ENCODE data around the gene NOL12. TPM values are rescaled to one million over a fixed set of nuclear protein-coding genes. Genes with fewer than 3 reads are reported as not detected.
"Not testable (repeated sequence)": the region's sequence is repeated elsewhere in the genome, so short reads cannot be mapped to it uniquely, and the experiment has no call there.

The NOL12 gene
- total RNA-seq, 3 donors from 2014 or later = 28.5 to 45.3 (median 42.6) TPM

- intact Hi-C loops (cut with DNase I, micrococcal nuclease) = loop anchor here in 1 of 2 donors (10.0 kb wide), 1 partner anchor 147 kb away; no protein-coding TSS in a partner anchor
- peaks cover under 1% of the 10 kb centered on the region for H3K36me3 ChIP-seq (ENCODE audit: low read depth)
- peak; percentile 78 for ATAC-seq
- peak in 2 of 3 donors; percentile 57 to 67 for DNase-seq
- peaks cover 9% of the 10 kb centered on the region for H3K4me1 ChIP-seq (ENCODE audit: low read depth)
- TF ChIP-seq CTCF (IDR thresholded peaks at IDR 0.05) = no peak
- no peaks in the 10 kb centered on the region for H3K9me3 ChIP-seq
- no peak overlapping the region for H3K4me3 ChIP-seq
Observed at GRCh38 chr22:37647928-37648327, 38.2 kb upstream of the NOL12 start.

GRCh38 chr22:37650463-37651136, 35.5 kb upstream of the NOL12 start:
- no peak for TF ChIP-seq CTCF (IDR thresholded peaks at IDR 0.05)
- no peak for ATAC-seq
- Histone ChIP-seq H3K4me3 (no peak overlapping the region), H3K4me1 (ENCODE audit: low read depth) (peaks cover 10% of the 10 kb centered on the region), H3K9me3 (no peaks in the 10 kb centered on the region), H3K36me3 (ENCODE audit: low read depth) (peaks cover 4% of the 10 kb centered on the region)
- intact Hi-C loops (cut with DNase I, micrococcal nuclease) = no loop called here
- DNase-seq = no peak

- Histone ChIP-seq H3K4me3 (no peak overlapping the region), H3K4me1 (ENCODE audit: low read depth) (peaks cover 27% of the 10 kb centered on the region), H3K9me3 (no peaks in the 10 kb centered on the region), H3K36me3 (ENCODE audit: low read depth) (peaks cover 4% of the 10 kb centered on the region)
- intact Hi-C loops (cut with DNase I, micrococcal nuclease) = no loop called here
- ATAC-seq (peak; percentile 46), DNase-seq (peak; percentile 82 to 84 (median 83))
- TF ChIP-seq CTCF (IDR thresholded peaks at IDR 0.05) = no peak
Observed at GRCh38 chr22:37654563-37655251, 31.4 kb upstream of the NOL12 start.

GRCh38 chr22:37655252-37655563, 30.9 kb upstream of the NOL12 start:
- no peaks in the 10 kb centered on the region for H3K9me3 ChIP-seq
- TF ChIP-seq CTCF (IDR thresholded peaks at IDR 0.05) = no peak
- intact Hi-C loops (cut with DNase I, micrococcal nuclease) = no loop called here
- no peak for ATAC-seq
- H3K4me3 ChIP-seq = no peak overlapping the region
- H3K36me3 ChIP-seq (ENCODE audit: low read depth) = peaks cover 4% of the 10 kb centered on the region
- H3K4me1 ChIP-seq (ENCODE audit: low read depth) = peaks cover 31% of the 10 kb centered on the region
- DNase-seq = no peak

GRCh38 chr22:37656583-37656982, 29.6 kb upstream of the NOL12 start:
- H3K36me3 ChIP-seq (ENCODE audit: low read depth); H3K9me3 ChIP-seq; ATAC-seq; H3K4me3 ChIP-seq; intact Hi-C loops (cut with DNase I, micrococcal nuclease); DNase-seq: not testable (repeated sequence)
- H3K4me1 ChIP-seq (ENCODE audit: low read depth) = peaks cover 43% of the 10 kb centered on the region

- no peak for ATAC-seq
- intact Hi-C loops (cut with DNase I, micrococcal nuclease) = no loop called here
- H3K36me3 ChIP-seq (ENCODE audit: low read depth) = peaks cover 4% of the 10 kb centered on the region
Observed at GRCh38 chr22:37657590-37658132, 28.5 kb upstream of the NOL12 start.

More at GRCh38 chr22:37657590-37658132, 28.5 kb upstream of the NOL12 start:
- peaks cover 51% of the 10 kb centered on the region for H3K4me1 ChIP-seq (ENCODE audit: low read depth)
- H3K9me3 ChIP-seq = no peaks in the 10 kb centered on the region
- TF ChIP-seq CTCF (IDR thresholded peaks at IDR 0.05) = no peak
- peak overlapping the region; percentile 46 for H3K4me3 ChIP-seq
- peak in 1 of 3 donors; percentile 32 for DNase-seq
